Activated CD8-positive, alpha-beta memory T cell treated with anti-CD3 and anti-CD28 coated beads for 48 hours (primary cell): ENCODE measurements around the gene RAE1.

ENCODE experiments used
- DNase-seq, 3 experiments: peaks; one replicate each; pipeline ENCODE4 v3.0.0-alpha.2; 2020; ENCODE audit warnings: low read depth in 2 of 3, low spot score in 2 of 3

RAE1 gene

DNA sequence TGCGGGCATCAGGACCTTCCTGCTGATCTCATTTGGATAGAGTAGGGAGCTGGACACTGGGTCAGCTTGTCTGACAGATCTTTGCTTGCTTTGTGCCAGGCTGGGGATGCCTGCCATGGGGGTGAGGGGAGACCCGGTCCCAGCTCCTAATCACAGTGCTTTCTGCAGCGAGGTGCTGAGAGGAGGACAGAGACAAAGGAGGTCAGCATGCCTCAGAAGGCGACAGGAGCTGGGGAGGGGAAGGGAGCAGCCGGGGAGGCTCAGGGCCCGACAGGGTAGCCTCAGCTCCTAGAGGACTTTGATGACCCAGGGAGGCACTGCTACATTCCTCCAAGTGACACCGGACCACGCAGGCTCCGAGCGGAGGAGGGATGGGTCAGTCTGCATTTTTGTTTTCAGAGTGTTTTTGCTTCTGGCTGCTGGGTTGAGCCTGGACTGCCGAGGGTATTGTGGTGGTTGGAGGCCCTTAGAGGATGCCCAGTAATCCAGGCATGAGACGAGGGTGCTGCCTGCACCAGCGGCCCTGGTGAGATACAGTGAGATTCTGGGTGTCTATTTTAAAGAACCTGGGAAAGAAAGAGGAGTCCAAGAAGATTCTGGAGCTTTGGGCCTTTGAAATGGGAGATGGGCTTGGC, 48.0 kb downstream of the RAE1 start:
- no peak for DNase-seq

DNA sequence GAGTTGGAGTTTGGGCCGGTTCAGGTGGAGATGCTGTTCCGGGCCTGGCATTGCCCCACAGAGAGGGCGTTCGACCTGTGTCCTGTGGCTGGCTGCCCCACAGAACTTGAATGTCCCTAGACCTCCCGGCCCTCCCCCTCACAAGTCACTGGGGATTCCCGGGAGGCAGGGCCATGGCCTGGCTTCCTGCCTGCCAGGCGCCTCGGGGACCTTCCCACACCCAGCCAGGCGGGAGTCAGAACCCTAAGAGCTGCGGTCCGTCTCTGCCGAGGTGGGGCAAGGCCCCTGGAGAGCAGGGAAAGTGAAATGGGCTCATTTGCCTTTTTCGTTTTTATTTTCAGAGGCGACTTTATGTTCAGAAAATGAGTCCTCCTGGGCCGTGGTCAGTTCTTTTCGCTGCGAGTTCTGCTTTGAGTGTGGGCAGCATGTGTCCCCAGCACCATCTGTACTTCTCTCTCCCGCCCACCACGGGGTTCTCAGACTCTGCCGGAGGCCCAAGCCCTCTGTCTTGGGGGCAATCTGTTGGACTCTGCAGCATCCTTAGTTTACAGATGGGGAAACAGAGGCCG, 48.6 kb downstream of the RAE1 start:
- no peak for DNase-seq

DNA sequence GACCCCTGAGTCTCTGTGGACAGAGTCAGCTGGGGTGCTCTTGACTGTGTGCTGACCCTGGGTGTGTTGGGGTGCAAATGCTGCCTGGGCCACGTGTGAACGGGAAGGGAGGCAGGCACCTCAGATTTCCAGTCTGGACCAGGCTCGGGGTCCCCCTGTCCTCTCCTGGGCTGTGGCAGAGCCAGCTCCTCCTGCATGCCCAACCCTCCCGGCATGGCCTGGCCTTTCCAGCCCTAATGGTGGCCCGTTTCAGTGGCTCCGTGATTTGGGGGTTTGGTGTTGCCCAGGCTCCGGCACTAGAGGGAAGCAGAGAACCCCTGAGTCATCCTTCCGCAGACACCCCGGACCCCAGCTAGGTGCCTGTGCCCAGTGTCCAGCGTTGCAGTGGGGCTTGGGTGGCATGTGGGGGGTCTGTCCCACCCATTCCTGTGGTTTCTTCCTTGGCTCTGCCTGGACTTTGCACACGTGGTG, 49.2 kb downstream of the RAE1 start:
- no peak for DNase-seq

DNA sequence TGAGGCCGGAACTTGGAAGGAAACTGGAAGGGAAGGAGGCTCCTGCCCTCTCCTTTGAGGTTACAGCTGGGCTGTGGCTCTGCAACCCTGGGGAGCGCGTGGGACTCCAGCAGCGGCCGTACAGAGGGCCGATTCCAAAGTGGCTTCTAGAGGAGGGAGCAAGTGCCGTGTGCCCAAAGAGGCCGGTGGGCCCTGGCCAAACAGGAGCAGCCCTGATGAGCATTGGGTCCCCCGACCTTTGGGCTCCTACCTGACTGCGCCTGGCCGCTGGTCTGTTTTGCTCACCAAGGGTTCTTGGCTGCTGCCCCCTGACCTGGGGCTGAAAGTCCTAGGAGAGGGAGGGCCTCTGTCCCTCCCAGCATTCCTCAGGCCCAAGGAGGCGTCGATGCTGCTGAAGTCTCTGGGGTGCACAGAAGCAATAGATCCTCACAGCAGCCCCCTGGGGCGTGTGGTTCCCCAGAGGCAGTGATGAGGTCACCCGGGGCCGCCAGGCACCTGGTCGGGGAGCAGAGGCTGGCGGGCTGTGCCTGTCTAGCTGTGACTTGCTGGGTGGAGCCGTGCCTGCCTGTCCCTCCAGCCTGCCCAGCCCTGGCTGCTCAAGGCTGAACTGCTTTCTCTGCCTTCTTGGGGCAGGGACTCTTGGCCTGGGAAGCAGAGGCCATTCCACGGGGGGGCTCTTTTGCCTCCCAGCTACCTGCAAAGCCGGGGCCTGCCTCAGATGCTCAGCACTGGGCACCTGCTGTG, 49.9 kb downstream of the RAE1 start:
- no peak for DNase-seq

DNA sequence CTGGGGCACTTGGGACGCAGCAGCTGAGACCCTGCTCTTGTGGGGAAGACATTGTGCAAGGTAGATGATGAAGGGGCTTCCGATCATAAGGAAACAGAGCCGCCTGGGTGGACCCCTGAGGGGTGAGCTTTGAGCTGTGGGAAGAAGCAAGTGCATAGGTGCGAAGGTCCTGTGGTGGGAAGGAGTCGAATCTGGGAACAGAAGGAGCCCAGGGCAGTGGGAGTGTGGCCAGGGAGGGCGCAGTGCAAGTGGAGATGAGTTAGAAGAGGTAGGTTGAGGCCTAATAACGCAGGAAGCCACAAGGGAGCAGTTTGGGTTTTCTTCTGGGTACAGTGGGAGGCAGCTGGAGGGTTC, 50.5 kb downstream of the RAE1 start:
- DNase-seq: no peak

DNA sequence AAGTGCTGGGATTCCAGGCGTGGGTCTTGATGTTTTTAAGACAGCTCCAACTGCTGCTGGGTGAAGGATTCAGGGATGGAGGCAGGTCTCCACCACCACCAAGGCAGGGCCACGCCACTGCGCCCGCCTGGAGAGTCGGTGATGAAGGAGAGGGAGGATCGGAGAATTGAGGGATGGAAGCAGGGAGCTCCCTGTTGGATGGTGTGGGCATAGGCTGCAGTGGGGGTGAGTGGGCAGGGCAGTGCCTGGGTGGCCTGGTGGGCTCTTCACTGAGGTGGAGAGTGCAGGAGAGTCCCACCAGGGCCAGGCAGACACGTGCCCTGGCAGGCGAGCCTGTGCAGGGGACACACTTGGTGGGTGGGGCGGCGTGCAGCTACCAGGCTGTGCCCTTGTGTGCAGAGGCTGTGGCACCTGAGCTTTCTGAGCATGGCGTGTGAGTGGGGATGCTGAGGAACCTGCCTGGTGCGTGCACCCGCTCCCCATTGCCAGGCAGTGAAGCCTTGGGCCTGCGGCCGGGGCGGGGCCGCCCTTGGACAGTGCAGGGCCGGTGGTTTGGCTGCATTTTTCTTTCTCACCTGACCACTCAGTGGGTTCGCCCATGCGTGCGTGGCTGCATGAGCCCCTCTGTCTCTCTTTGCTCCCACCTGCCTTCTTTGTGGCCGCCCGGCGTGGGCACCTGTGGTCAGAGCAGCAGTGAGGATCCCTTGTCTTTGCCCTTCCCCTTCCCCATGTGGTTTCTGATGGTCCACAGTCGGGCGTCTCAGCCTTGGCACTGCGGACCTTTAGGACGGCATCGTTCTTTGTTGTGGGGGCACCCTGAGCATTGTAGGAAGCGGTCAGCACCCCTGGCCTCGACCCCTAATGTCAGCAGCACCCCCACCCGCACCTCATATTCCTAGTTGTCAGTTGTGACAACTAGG, 51.4 kb downstream of the RAE1 start:
- DNase-seq: no peak

DNA sequence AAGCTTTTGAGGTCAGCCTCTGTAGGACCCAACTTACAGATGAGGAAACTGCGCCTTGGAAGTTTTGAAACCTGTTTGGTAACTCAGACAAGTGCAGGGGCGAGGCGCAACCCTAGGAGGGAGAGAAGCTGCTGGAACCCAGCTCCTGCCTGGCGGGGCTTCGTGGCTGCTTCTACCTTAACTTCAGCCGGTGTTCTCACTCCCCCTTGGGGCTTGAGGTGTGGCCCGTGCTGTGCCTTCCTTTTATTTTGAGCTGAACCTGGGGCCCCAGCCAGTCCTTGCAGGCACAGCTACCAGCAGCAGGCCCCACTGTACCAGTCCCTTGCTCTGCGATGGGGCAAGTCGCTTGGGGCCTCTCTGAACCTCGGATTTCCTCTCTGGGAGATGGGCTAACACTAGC, 52.2 kb downstream of the RAE1 start:
- DNase-seq: no peak

DNA sequence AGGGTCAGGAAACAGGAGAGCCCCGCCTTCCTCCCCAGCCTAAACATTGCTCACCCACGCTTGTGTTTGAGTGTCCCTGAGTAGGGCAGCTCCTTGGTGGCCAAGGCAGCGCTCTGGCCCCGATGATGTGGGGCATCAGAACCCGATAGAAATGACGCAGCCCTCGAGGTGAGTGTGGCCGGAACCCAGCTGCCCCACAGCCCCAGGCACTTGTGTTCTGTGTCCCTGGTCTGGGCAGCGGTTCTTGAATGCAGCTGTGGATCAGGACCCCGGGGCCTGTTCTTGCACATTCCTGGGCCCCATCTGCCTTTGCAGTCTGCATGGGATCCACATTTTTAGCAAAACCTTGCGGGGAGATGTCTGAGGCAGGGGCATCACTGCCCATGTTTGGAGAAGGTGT, 53.0 kb downstream of the RAE1 start:
- no peak for DNase-seq

DNA sequence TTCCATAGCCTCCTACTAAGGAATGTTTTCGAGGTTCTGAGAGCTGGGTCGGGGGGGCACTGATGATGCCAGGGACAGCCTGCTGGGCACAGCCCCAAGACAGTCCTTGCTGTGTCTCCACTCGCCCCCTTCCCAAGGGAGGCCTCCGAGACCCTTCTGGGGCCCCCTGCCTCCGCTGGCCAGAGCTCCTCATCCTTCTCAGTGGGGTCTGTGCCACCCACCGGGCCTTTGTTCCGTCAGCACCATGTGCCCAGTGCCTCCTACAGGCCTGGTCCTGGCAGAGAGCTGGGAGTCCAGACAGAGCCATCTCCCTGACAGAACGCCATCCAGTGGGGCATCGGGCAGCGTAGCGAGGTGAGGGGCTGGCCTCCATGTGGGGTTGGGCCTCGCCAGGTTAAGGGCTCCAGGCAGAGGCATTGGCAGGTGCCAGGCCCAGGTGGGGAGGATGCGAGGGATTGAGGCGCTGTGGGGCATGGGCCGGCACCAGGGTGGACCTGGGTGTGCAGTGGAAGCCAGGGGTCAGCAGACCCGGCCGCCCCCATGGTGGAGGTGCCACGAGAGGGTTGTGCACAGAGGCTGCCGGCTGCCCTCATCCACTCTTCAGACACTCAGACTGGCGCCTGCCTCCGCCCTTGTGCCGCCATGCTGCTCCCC, 53.5 kb downstream of the RAE1 start:
- no peak for DNase-seq

DNA sequence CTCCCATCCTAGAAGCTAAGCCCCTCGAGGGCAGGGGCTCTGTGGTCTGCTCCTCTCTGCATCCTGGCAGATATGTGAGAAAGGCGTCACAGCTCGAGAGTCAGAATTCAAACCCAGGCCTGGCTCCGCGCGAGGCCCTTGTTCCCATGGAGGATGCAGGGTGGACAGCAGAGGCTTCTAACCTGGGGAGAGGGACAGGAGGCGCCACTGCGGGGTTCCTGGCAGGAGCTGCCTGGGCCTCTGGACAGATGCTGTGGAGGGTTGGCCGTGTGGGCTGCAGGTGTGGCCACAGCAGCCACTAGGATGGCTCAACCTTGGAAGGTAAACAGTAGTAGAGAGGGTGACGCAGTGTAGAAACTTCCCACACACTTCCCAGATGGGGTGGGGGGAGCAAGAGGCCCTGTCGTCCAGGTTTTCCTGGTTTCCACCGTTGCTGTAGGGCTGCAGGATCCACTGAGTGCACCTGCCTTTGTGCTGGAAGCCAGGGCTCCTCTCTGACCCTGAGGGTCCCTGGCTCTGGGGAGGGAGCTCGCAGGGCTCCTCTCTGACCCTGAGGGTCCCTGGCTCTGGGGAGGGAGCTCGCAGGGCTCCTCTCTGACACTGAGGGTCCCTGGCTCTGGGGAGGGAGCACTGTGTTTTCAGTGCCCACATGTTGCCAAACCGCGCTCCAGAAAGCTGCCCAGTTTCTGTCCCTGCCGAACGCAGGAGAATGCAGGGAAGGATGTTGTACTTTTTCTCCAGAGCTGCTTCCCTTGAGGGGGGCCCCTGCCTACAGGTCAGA, 54.4 kb downstream of the RAE1 start:
- no peak for DNase-seq

DNA sequence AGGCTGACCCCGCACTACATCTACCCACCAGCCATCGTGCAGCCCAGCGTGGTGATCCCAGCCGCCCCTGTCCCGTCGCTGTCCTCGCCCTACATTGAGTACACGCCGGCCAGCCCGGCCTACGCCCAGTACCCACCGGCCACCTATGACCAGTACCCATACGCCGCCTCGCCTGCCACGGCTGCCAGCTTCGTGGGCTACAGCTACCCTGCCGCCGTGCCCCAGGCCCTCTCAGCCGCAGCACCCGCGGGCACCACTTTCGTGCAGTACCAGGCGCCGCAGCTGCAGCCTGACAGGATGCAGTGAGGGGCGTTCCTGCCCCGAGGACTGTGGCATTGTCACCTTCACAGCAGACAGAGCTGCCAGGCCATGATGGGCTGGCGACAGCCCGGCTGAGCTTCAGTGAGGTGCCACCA, 56.5 kb downstream of the RAE1 start:
- no peak for DNase-seq

DNA sequence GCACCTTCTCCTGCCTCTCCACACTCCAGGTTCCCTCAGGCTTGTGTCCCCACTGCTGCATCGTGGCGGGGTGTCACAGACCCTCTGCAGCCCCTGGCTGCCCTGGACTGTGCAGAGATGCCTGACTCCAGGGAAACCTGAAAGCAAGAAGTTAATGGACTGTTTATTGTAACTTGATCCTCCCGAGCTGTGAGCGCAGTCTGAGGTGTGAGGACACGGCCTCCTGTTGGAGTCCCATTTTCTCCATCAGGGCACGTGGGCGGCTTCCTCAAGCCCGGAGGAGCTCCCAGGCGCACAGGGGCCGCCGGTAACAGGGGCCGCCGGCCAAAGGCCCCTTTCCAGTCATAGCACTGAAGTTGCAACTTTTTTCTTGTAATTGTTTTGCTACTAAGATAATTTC, 57.1 kb downstream of the RAE1 start:
- no peak for DNase-seq

DNA sequence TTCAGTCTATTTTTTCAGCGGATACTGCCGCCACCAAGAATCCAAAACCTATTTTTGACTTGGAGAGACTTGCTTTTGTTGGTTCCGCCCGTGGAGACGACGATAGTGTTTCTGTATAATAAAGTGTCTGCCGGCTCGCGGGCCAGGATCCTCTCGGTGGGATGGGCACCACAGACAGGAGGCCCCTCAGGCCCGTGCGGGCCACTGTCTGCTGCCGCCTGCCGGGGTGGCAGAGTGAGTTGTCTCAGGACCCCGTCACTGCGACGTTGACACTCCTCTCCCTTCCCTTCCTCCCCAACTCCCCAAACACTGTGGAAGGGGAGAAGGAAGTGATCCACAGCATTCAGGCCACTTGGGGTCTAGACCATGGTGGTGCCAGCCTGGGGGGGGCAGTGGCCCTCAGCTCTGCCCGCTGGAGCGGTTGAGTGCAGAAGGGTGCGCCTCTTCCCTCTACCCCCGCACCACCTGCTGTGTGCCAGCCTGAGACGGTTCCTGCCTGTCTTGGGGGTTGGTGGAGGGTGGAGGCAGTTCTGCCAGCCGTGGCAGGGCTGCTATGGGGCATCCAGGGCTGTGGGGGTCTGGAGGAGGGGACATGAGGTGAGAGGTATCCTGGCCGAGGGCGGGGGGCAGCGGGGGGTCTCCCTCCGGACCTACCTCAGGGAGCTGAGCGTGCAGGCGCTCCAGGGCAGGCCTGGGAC, 57.6 kb downstream of the RAE1 start:
- no peak for DNase-seq

DNA sequence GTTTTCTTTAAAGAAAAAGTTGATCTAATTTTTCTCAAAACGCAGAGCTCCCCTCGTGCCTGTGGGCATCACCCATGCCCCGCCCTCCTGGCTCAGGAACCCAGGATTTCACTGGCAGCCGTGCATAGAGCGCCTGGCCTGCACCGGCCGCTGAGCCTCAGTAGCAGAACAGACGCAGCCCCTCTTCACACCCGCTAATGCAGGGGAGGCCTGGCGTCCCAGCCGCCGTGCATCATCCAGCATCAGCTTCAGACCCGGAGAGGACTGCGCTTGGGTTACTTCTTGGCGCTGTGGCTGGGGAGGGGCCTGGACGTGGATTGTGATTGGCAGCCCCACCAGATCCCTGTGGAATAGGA, 58.2 kb downstream of the RAE1 start:
- DNase-seq: no peak

DNA sequence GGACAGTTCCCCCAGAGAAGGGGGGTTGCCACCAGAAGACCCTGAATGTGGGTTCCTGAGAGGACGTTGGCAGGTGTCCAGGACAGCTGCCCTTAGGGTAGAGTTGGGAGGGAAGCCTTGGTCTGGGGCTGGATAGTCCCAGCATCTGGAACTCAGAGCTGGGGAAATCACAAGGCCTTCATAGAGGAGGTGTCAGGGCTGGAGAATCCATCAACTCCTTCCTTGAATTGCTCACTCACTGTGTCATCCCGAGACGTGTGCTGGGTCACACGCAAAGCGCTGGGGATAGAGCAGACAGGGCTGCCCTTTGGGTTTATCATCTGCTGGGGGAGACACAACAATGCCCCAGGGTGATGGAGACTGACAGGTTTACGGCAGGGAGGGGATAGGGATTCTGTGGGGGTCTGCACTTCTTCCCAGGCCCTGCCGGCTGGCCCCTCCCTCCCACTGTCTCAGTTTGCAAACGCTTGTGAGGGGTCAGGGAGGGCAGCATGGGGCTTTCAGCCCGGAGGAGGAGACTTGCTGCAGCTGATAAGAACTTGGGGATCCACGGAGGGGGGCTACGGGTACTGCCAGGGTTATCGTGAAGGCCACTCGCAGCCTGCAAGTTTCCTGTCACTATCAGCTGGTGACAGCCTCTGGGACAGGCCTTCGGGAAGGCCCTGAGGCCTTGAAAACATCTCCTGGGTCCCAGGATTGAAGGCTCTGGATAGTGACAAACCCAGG, 58.8 kb downstream of the RAE1 start:
- no peak for DNase-seq

DNA sequence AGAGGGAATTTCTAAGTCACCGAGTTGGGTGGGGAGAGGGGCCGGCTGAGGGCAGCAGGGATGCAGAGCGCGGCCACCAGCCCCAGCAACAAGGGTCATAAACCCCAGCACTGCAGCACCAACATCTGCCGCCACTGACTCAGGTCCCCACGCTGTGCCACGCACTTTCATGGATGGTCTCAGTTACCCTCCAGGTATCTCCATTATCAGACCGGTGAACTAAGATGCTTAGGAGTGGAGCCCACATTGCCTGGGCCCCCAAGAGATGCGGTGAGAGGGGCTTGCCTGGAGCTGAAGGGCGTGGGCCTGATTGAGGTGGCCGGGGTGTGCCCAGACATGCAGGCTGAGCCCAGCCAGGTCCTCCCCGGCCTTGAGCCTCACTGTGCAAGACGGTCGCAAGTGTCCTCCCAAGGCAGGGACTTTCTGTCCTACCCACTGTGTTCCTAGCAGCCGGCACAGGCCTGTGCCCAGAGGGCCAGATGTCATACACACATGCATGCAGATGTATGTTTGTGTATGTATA, 59.4 kb downstream of the RAE1 start:
- DNase-seq: no peak

DNA sequence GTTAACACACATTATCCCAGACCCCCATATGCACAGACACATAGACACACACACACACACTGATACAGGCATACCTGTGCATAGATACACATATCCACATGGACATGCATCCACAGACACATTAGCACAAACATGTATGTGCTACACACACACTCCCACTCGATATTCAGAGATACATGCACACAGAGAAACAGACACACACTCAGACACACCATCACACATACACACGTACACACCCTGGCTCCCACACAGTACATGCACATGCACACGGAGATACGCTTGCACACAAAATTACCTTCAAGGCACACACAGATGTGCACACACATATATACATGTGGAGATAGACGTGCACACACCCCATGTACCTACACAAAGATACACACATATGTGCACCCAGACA, 59.9 kb downstream of the RAE1 start:
- DNase-seq: no peak

DNA sequence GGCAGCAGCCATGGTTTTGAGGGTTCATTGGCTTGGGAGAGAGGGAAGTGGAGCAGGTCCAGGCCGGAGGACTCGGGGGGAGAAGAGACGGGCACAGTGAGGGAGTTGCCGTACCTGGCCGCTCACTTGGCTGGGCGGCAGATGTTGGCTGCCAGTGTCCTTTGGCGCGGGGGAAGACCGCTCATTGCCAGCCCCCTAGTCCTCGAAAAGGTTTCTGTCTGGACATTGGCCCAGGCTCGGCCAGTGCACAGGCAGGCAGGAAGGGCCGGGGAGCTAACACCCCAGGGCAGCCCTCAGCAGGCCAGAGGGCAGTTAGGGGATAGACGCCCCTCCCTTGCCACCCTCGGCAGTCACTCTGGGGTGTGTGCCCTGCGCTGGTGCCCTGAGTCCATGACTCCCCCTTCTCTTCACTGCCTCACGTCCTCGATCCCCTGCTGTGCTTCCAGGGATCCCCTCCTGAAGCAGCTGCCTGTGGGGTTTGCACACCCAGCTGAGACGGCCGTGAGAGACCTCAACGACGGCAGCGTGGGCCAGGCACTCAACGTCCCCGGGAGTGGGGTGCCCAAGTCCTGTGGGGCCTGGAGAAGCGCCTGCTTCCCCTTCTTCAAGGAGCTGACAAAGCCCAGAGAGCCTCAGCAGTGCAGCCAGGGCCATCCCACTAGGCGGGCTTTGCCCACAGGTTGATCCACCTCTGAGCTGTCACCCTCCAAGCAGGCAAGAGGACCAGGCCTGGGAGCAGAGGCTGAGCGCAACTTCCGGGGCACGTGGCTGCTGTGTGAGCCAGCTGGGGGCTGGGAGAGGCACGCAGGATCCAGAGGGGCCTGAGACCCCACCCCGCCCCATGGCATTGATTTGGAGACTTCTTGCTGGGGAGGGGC, 60.6 kb downstream of the RAE1 start:
- no peak for DNase-seq
